Left ventricle myocardium inferior (tissue), 1 donor: ENCODE data around the gene SEPSECS. TPM values are rescaled to one million over a fixed set of nuclear protein-coding genes. Genes with fewer than 3 reads are reported as not detected.

ENCODE experiments used
- DNase-seq: peaks from one replicate; pipeline ENCODE4 v3.0.0-alpha.2; 2020
- H3K27ac ChIP-seq: fragments of 200-600 bp; replicated peaks from 2 replicates; pipeline ENCODE4 v1.8.0; 2021
- H3K27me3 ChIP-seq: fragments of 200-600 bp; 2 replicates; pipeline ENCODE4 v1.8.0; 2021; ENCODE audit warnings: low read depth
- H3K36me3 ChIP-seq: fragments of 200-600 bp; 2 replicates; pipeline ENCODE4 v1.8.0; 2021
- H3K4me1 ChIP-seq: fragments of 200-600 bp; 2 replicates; pipeline ENCODE4 v1.8.0; 2021
- H3K4me3 ChIP-seq: fragments of 200-600 bp; 2 replicates; pipeline ENCODE4 v1.8.0; 2021; ENCODE audit warnings: mild to moderate bottlenecking, moderate library complexity
- H3K9me3 ChIP-seq: fragments of 200-600 bp; replicated peaks from 2 replicates; pipeline ENCODE4 v1.8.0; 2021
- intact Hi-C: fragments of 100-400 bp; cut with micrococcal nuclease; formaldehyde crosslinking; loops from one replicate; pipeline ENCODE4 v1.11.0; 2022
- total RNA-seq: library from RNA; stranded (reverse); fragmentation: NEBNext Ultra II Directional; extraction: Animal tissue kit (Norgen Biotek cat#: 25700); gene quantifications from one replicate; pipeline ENCODE4 v1.2.1, GENCODE V29; 2021
- TF ChIP-seq, protein P1 (sequence below): fragments of 200-600 bp; IDR thresholded peaks from 2 replicates; pipeline ENCODE4 v1.8.0; 2021; ENCODE audit warnings: antibody characterized with exemption, mild to moderate bottlenecking, borderline replicate concordance
- donor health status: DM: no; HTN: yes; CAD: no; lungs with severe emphysema.

SEPSECS gene
- total RNA-seq, 1 donor from 2014 or later = 4.9 TPM

DNA sequence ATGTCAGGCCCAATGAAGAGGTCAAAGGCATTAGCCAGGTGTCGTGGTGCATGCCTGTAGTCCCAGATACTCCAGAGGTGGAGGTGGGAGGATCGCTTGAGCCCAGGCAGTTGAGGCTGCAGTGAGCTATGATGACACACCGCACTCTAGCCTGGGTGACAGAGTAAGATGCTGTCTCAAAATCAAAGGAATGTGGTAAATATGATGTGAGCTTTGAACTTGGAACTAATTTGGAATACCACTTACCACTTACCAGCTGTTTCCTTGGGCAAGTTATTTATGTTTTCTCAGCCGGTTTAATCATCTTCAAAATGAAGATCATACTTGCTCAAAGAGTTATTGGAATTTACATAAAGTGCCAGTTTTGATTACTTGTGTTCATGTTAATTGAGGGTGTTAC is 23.8 kb upstream of the SEPSECS start:
- no peak for DNase-seq
- H3K4me3 ChIP-seq = no peak overlapping the region
- TF ChIP-seq, protein P1, sequence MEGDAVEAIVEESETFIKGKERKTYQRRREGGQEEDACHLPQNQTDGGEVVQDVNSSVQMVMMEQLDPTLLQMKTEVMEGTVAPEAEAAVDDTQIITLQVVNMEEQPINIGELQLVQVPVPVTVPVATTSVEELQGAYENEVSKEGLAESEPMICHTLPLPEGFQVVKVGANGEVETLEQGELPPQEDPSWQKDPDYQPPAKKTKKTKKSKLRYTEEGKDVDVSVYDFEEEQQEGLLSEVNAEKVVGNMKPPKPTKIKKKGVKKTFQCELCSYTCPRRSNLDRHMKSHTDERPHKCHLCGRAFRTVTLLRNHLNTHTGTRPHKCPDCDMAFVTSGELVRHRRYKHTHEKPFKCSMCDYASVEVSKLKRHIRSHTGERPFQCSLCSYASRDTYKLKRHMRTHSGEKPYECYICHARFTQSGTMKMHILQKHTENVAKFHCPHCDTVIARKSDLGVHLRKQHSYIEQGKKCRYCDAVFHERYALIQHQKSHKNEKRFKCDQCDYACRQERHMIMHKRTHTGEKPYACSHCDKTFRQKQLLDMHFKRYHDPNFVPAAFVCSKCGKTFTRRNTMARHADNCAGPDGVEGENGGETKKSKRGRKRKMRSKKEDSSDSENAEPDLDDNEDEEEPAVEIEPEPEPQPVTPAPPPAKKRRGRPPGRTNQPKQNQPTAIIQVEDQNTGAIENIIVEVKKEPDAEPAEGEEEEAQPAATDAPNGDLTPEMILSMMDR = no peak
- intact Hi-C loops = no loop called here
- H3K4me1 ChIP-seq = no peaks in the 10 kb centered on the region
- H3K27ac ChIP-seq = no peak overlapping the region
- no peaks in the 10 kb centered on the region for H3K36me3 ChIP-seq
- H3K9me3 ChIP-seq = no peaks in the 10 kb centered on the region
- no peaks in the 10 kb centered on the region for H3K27me3 ChIP-seq

DNA sequence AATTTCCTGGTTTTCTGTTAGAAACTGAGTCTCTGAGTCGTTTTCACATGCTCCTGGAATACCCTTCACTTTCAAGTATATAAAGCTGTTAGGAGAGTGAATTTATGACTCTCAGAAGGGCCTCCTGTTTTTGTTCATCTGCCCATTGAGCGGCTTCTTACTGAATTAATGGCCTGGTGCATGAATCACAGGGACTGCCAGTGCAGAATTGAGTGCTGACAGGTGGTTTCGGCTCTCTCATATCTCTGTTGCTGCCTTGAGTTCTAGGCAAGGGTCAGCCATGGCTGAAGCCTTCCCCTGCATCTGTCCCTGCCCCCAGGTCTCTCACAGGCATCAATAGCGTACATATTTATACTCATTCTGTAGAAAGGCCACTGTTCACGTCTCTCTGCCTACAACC is 22.7 kb upstream of the SEPSECS start:
- H3K36me3 ChIP-seq = no peaks in the 10 kb centered on the region
- H3K9me3 ChIP-seq = no peaks in the 10 kb centered on the region
- H3K27me3 ChIP-seq = no peaks in the 10 kb centered on the region
- no peaks in the 10 kb centered on the region for H3K4me1 ChIP-seq
- intact Hi-C loops = no loop called here
- DNase-seq = no peak
- TF ChIP-seq, protein P1 = no peak
- H3K4me3 ChIP-seq = no peak overlapping the region
- no peak overlapping the region for H3K27ac ChIP-seq

DNA sequence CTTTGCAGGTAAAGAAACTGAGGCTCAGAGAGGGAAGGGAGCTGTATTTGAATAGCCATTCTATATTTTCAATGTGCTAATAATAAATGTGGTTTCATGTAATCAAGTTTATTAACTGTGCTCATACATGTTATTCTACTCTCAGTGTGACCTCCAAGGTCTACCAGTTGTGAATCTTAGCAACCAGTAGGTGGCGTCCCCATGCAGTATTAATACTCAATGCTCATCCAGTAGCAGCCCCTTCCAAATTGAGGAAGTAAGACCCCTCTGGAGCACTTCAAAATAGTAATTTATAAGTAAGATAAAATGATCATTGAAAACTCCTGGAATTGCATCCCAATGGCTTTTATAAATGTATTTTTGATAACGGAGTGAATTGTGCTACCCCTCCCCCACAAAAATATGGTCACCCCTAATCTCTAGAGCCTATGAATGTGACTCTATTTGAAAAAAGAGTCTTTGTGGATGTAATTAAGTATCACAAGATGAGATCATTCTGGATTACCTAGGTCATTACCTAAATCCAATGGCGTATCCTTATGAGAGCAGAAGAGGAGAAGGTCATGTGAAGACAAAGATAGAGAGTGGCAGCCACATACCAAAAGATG is 20.4 kb upstream of the SEPSECS start:
- intact Hi-C loops = no loop called here
- Histone ChIP-seq H3K9me3 (no peaks in the 10 kb centered on the region), H3K4me3 (no peak overlapping the region), H3K36me3 (no peaks in the 10 kb centered on the region), H3K27me3 (no peaks in the 10 kb centered on the region), H3K4me1 (no peaks in the 10 kb centered on the region), H3K27ac (no peak overlapping the region)
- TF ChIP-seq, protein P1 = peak; percentile 64
- no peak for DNase-seq

DNA sequence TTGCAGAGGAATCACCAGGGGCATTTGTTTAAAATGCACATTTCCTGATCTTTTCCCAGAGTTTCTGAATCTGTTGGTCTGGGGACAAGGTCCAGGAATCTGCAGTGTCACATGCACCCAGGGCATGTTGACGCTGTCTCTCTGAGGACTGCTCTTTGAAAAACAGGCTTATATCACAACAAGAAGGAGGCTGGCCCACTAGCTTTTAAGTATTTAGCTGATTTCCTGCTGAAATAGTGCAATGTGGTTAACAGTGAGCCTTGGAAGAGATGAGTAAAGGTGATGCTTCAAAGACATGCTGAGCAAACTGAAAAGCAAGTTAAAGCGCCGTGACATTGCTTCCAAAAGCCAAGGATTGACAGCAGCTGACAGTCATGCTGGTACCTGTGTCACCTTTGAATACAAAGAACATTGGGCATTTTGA is 18.6 kb upstream of the SEPSECS start:
- no peak overlapping the region for H3K27ac ChIP-seq
- no peak overlapping the region for H3K4me3 ChIP-seq
- intact Hi-C loops = no loop called here
- no peaks in the 10 kb centered on the region for H3K36me3 ChIP-seq
- H3K9me3 ChIP-seq = no peaks in the 10 kb centered on the region
- H3K27me3 ChIP-seq = no peaks in the 10 kb centered on the region
- TF ChIP-seq, protein P1 = no peak
- peaks cover 11% of the 10 kb centered on the region for H3K4me1 ChIP-seq
- no peak for DNase-seq

DNA sequence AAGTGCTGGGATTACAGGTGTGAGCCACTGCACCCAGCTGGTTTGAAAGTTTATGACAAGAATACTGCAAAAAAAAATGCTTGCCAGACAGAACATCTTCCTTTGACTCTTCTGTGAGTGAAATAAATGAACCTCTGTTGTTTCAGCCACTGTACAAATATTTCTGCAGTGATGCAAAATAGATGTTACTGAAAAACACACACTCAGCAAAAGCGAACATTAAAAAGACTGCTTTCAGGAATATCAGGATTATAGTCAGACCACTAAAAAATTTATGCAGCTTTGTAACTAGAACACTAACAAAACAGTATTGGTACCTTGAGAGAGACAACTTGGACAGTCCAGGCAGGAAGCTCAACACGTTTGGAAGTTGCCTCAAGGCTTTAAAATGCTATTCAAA is 16.9 kb upstream of the SEPSECS start:
- Histone ChIP-seq H3K27ac (no peak overlapping the region), H3K27me3 (no peaks in the 10 kb centered on the region), H3K9me3 (no peaks in the 10 kb centered on the region), H3K4me1 (peaks cover 28% of the 10 kb centered on the region), H3K4me3 (no peak overlapping the region), H3K36me3 (no peaks in the 10 kb centered on the region)
- TF ChIP-seq, protein P1 = no peak
- intact Hi-C loops = no loop called here
- no peak for DNase-seq

DNA sequence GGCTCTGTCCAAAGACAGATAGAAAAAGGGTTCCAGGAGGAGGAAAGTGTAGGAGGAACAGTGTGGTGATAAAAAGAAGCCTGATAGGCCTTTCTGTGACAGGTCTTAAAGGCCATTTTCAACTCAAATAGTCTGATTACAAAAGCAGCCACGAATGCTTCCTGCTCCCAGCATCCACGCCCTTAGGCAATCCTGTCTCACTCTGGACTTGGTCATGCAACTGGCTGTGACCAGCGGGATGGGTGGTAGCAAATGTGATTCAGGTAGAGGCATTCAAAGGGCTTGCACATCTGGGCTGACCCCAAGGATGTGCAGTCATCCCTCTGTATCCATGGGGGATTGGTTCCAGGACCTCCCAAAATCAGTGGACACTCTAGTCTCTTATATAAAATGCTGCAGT is 14.4 kb upstream of the SEPSECS start:
- H3K27ac ChIP-seq = peak overlapping the region; percentile 78
- H3K27me3 ChIP-seq = no peaks in the 10 kb centered on the region
- H3K9me3 ChIP-seq = no peaks in the 10 kb centered on the region
- TF ChIP-seq, protein P1 = no peak
- DNase-seq = no peak
- intact Hi-C loops = no loop called here
- H3K36me3 ChIP-seq = no peaks in the 10 kb centered on the region
- H3K4me3 ChIP-seq = no peak overlapping the region
- H3K4me1 ChIP-seq = peaks cover 38% of the 10 kb centered on the region
